GM18873 (cell line): ENCODE measurements around the gene TIAM2.

Source experiments
- ATAC-seq: cut with Tn5 transposase; IDR thresholded peaks from one replicate; pipeline ENCODE4 v1.9.1; 2021; ENCODE audit warnings: mild to moderate bottlenecking, moderate library complexity, moderate number of reproducible peaks; ENCODE audit not compliant: unreplicated experiment, low FRiP score

Gene TIAM2

DNA sequence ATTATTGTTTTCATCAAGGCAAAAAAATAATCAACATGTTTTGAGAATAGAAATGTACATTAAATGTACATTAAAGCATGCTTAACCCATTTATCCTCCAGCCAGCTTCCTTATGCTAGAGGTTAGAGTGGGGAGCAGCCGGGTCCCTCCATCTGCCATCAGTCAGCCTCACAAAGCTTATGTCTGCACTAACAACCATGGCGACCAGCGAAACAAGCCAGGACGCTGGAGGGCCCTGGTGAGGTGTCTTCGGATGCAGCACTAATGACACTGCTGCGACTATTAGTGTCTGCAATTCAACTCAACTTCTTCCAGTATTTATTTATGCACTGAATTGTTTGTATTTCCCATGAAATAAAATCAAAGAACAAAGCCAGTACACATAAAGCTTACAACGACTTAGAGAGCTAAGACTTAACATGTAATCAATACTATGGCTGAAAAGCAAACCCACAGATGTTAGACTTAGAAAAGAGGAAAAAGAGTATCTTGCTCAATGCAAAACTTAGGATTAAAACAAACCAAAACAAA, 275.5 kb downstream of the TIAM2 start:
- ATAC-seq, result no peak

DNA sequence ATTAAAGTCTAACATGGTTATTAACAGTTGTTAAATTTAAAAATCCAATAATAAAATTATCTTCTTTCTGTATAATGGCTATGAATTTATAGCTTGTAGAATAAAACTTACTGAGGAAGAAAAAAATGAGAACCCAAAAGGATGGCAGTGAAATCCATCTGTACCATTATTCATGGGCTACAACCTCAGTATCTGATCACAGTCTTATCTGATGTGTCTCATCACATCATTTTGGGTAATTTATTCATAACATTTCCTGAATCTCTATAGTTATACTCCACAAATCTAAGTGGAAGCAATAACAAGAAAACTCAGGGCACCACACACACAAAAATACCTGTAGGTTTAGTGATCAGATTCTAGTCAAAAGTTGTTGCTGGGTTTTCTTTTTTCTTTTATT, 276.0 kb downstream of the TIAM2 start:
- no peak for ATAC-seq

DNA sequence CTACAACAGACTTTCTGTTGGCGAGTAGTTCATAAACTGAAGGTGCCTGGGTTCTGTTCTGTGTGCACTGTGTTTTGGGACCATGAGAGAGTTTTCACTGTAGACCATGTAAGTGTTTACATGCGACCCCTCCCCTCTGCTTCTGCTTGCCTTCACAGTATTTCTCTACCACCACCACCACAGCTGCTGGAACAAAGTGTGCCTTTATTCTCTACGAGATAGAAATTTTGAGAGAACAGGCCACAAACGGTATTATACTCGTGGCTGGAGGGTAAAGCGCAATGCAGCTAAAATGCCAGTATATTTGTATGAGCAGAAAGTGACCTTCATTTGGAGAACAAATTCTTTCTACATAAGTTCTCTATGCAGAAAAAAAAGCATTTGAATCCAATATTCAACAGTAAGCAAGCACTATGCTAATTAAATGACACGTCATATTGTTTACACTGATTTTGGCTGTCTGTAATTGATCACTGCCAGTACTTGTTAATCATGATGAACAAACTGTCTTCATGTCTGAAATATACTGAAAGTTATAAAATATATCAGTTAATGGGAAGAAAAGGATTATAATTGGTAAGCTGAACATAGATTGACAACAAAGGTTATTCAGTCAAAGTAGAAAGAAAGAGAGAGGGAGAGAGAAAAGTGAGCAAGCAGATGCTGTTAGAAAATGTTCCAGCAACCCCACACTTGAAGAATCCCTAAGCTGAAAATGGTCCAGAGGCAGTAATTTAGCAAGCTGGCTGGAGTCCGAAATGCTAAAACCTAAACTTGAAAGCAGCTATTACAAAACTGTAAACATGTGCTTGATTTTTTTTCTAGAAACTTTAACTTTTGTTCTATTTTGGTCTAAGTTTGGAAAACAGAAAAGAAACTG, 277.5 kb downstream of the TIAM2 start:
- ATAC-seq, result no peak

GRCh38 chr6:155273431-155273830, 278.3 kb downstream of the TIAM2 start:
- no peak for ATAC-seq

DNA sequence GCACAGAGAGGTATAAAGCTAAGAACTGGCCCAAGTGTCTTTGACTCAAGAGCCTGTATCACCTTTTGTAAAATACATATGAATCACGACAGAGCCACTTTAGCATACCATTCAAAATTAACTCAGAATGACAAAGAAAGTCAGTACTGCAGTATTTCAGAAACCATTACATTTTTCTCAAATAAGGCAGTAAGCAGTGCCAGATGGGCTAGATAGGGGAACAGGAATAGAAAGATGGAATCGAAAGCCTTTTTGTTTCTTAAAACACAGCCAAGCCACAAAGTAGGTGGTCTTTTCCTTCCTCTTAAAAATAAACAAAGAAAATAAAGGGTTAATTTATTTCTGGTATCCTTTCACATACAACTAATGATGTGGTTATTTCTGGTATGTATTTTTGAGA, 279.0 kb downstream of the TIAM2 start:
- ATAC-seq, result no peak

DNA sequence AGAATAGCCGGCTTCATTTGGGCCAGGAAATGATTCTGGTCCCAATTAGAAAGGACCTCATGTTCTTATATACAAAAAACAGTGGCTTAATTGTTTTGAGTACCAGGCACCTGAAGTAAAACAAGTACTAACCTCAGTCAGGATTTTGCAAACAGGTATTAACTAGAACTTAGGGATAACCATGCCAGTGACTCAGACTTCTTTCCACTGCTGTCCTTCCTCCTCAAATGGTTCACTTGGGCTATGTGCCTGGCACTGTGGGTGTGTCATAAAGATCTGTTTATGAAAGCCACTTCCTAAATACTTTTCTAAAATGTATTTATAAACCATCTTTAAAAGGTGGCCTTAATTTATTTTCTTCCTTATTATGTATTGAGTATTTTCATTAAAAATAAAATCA, 279.4 kb downstream of the TIAM2 start:
- no peak for ATAC-seq

DNA sequence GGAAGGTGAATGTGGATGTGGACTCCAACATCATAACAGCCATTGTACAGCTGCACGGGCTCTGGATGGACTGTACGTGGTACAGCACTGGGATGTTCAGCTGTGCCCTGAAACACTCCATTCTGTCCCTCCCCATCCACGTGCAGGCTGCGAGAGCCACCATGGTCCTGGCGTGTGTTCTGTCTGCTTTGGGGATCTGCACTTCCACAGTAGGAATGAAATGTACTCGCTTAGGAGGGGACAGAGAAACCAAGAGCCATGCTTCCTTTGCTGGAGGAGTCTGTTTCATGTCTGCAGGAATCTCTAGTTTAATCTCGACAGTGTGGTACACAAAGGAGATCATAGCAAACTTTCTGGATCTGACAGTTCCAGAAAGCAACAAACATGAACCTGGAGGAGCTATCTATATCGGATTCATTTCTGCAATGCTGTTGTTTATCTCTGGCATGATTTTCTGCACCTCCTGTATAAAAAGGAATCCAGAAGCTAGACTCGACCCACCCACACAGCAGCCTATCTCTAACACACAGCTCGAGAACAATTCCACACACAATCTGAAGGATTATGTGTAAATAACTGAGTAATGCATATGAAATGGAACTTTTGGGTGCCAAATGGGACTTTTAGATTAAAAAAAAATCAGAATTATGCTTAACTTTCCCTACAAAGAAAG, 280.8 kb downstream of the TIAM2 start:
- no peak for ATAC-seq

DNA sequence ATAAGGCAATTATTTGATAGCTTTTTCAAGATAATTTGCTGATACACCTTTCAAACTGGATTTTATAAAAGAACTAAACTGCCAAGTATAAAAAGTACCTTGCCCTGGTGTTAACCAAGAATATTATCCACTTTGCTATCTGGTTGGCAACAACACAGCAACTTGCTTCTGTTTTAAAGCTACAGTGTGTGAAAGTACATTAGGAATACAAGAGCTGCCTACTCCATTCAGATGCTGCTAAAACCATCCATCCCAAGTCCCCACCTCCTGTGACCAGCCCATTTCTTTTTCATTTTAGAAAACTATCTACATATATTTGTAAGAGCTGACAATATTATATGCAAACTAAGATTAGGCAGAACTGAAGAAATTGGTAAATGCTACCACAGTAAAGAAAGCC, 281.5 kb downstream of the TIAM2 start:
- no peak for ATAC-seq

DNA sequence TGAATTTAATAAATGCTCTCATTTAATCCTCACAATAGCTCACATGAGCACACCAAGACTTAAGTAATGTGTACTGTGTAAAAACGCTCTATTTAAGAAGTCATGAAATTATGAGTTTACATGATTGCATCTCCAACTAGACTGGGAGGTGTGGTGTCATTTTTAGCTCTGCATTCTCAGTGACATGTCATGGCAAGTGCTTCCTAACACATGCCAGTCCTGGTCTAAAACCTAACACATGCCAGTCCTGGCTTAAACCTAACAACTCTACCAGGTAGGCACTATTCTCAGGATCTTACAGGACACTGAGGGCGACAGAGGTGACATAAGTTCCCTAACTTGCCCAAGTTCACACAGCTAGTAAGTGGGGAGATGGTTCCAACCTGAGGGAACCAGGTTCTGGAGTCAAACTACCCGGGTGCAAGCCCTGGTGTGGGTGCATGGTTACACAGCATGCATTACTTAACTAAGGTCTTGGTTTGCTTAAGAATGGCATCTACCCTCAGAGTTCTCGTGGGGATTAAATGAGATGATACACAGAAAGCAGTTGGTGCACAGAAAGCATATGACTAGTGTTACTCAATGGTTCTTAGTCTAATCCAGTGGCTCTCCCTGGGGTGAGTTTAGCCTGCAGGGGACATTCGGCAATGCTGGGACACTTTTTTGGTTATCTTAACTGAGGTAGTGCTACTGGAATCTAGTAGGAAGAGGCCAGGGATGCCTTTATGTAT, 283.4 kb downstream of the TIAM2 start:
- no peak for ATAC-seq

DNA sequence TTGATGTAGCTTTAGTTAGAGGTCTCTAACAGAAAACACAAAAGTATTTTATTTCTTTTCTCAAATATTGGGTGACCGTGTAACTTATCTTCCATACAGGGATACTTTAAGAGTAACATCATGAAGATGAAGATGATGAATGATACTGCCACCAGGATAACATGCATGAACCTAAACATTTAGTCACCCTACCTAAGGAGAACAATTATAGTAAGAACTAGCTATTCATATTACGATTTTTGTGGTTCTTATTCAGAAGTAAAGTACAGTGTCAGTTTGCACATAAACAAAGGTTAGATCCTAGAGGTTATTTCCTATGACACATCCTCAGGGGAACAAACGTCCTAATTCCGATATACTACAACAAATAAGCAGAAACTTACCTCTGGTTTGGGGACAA, 289.7 kb downstream of the TIAM2 start:
- no peak for ATAC-seq

DNA sequence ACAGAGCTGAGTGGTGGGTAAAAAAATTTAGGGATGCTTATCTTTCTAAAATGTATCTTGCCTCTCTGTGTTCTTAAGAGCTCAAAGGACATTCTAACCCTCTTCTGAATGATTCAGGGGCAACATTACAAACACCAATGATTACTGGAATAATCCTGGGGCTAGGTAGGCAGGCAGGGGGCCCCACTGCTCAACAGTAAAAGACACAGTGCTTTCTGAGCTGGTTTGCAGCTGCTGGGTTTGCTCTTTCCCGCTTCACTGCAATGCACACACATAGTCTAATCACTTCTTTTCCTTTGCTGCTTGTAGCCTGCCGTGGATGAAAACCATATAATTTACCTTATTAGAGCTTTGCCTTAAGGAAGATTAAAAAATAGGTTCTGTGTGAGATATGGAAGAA, 292.6 kb downstream of the TIAM2 start:
- ATAC-seq, result no peak

GRCh38 chr6:155290491-155290890, 295.4 kb downstream of the TIAM2 start:
- ATAC-seq, result no peak

DNA sequence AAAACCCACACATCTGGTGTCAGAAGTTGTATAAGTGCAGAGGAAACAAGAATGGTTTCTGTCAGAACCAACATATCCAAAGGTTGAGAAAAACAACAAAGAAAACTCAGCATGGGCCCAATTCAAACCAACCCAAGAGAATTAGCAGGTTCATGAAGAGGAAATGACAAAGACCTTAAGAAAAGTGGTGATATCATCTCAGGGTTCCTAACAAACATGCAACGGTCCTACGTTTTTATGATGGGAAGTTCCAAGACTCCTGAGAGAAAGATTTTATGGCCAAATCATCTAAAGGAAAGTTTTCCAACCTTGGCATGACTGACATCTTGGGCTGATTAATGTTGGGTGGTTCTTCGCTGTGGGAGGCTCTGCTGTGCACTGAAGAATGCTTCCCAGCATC, 296.2 kb downstream of the TIAM2 start:
- ATAC-seq, result no peak

DNA sequence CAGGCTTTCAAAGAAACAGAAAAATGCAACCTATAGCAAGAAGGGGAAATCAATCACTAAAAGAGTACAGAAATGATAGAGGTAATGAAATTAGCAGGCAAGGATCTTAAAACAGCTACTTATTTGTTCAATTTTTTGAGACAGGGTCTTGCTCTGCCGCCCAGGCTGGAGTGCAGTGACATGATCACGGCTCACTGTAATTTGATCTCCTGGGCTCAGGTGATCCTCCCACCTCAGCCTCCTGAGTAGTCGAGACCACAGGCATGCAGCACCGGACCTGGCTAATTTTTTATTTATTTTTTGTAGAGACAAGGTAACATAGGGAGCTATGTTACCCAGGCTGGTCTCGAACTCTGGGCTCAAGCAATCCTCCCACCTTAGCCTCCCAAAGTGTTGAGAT, 297.6 kb downstream of the TIAM2 start:
- ATAC-seq, result no peak

DNA sequence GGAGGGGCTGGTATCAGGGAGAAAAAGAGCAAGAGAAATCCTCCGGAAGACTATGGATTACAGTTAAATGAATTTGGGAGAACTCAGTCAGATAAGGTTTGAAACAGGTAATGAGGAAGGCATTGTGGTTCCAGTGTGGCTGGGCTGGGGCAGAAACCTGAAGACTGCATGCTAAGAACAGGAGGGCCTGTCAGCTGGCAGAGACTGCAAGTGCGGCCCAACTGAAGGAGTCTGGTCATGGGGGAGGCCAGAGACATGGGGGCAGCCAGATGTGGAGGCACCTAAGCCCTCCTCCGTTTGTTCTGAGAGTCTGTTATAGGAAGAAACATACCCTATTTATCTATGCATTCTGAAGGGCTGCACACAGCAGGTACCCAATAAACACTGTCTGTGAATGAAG, 302.6 kb downstream of the TIAM2 start:
- no peak for ATAC-seq

DNA sequence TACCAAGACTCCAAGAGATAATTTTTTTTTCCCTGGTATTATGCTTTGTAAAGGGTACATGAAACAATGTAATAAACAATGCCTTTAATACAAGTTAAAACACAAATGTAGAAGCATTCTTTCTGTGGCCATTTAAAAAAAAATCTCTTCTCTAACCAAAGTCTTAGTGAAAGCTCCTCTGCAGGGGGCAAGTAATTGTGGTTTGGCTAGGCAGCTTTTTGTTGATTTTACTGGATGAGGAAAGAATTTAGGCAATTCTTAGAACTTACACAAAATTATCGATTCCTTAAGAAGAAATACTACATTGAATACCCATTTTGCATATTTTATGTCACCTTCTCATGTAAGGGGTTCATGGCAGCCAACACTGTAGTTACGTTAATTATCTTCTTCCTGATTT, 306.8 kb downstream of the TIAM2 start:
- no peak for ATAC-seq

- ATAC-seq, result no peak
These were observed 308.3 kb downstream of the TIAM2 start for GRCh38 chr6:155303361-155303870.

- no peak for ATAC-seq
These were observed 311.8 kb downstream of the TIAM2 start for GRCh38 chr6:155306958-155307357.
